AG10803 (cell line): Measurements from ENCODE around the gene TRPV2.
A peak's percentile ranks its signal among the peaks of the same experiment; 100 is the strongest.

ENCODE experiments used
- DNase-seq: peaks from one replicate; pipeline ENCODE4 v3.0.0; 2010; ENCODE audit warnings: low read depth
- H3K4me3 ChIP-seq: 2 replicates; pipeline ENCODE4 v1.5.1; 2011; ENCODE audit warnings: mild to moderate bottlenecking, low read length, control low read depth
- CTCF ChIP-seq: conservative IDR thresholded peaks from 2 replicates; pipeline ENCODE4 v1.5.1; 2011; ENCODE audit warnings: mild to moderate bottlenecking, low read length, control low read depth, inconsistent platforms

Gene TRPV2

GRCh38 chr17:16473044-16474011 lies 58.0 kb downstream of the TRPV2 start:
- H3K4me3 ChIP-seq, result no peak overlapping the region
- DNase-seq, result no peak
- no peak for TF ChIP-seq CTCF

GRCh38 chr17:16474012-16474725 lies 58.8 kb downstream of the TRPV2 start:
- TF ChIP-seq CTCF, result no peak
- H3K4me3 ChIP-seq, result no peak overlapping the region
- DNase-seq, result peak; percentile 39

- no peak for TF ChIP-seq CTCF
- DNase-seq, result no peak
- no peak overlapping the region for H3K4me3 ChIP-seq
Measured at GRCh38 chr17:16475179-16475704, 59.9 kb downstream of the TRPV2 start.

GRCh38 chr17:16477255-16477654 lies 61.9 kb downstream of the TRPV2 start:
- TF ChIP-seq CTCF, result no peak
- H3K4me3 ChIP-seq, result no peak overlapping the region
- peak; percentile 85 for DNase-seq

- H3K4me3 ChIP-seq, result no peak overlapping the region
- TF ChIP-seq CTCF, result no peak
- no peak for DNase-seq
Measured at GRCh38 chr17:16477666-16478065, 62.3 kb downstream of the TRPV2 start.

- H3K4me3 ChIP-seq, result no peak overlapping the region
- DNase-seq, result peak; percentile 40
- TF ChIP-seq CTCF, result no peak
Measured at GRCh38 chr17:16478649-16479048, 63.3 kb downstream of the TRPV2 start.
